Measurements from ENCODE around the gene LCAT.
"Not testable (repeated sequence)": the region's sequence is repeated elsewhere in the genome, so short reads cannot be mapped to it uniquely, and the experiment has no call there.

LCAT gene

DNA sequence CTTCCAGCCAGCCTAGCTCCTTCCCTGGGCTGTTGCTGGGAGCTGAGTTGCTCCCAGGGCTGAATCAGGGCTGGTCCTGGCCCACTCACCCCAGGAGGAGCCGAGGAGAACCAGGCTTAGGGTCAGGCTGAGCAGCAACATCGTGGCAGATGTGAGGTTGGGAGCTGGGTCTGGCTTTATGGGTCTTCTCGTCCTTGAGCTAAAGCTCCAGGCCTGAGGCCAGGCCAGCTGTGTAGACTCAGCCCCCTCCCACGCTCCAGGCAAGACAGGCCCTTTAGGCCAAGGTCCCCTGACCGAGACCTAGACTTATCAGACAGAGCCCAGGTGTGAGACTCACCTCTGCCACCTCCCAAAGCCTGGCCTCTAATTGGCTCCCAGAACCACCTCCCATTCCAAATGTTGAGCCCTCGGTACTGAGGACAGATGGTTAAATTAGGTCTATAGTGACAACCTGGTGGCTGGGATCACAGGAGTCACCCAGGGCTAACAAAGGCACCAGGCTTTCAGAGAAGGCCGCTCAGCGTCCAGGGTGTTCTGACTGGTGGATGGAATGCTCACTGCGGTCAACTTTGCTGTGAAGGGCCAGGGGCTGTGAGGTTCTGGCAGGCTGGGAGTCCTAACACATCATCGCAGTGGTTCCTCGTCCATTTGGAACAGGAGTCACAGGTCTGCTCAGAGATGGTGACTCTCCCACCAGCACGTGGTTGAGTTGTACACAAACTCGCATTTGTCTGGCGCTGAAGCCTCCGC, 12.0 kb downstream of the LCAT start, which contains the start of gene CTRL:
Gene CTRL (minus strand): TSS at position 151 of the 750 bp plus-strand sequence. CDS start 10 bp downstream, at position 141.
- no peak for DNase-seq

DNA sequence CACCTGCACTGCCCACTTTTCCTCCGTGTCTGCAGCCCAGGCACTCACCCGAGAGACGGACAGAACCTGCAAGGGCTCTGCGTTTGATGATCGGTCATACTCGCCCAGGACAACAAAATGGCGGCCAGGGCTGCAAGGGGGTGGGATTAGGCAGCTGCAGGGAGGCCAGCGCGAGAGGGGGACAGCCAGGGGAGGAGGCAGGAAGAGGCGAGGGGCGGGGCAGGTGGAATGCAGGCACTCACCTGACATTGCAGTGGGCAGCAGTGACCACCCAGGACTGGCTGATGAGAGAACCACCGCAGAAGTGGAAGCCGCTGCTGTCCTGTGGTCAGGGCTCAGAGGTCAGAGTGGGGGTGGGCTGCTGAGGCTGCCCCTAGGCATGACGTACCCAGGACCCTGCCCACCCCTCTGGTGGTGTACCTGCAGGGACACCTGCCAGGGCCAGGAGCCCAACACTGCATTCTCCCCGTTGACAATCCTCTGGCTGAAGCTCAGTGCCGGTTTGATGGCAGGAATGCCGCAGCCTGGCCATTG, 13.2 kb downstream of the LCAT start:
- no peak for DNase-seq

DNA sequence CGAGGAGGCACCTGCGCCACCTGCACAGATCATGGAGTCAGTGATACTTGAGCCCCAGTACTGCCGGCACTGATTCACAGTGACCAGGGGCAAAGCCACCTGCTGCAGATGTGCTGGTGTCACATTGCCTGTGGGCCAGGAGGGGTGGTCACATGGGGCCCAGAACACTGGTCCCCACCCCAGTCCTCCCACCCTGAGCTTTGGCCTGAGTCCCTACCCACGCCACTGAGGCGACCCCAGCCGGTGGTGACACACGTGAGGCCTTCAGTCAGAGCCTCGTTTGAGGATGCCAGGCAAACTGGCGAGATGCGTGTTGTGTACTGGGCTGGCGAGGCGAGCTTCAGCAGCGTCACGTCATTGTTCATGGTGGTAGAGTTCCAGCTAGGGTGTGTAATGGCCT, 13.7 kb downstream of the LCAT start:
- no peak for DNase-seq

DNA sequence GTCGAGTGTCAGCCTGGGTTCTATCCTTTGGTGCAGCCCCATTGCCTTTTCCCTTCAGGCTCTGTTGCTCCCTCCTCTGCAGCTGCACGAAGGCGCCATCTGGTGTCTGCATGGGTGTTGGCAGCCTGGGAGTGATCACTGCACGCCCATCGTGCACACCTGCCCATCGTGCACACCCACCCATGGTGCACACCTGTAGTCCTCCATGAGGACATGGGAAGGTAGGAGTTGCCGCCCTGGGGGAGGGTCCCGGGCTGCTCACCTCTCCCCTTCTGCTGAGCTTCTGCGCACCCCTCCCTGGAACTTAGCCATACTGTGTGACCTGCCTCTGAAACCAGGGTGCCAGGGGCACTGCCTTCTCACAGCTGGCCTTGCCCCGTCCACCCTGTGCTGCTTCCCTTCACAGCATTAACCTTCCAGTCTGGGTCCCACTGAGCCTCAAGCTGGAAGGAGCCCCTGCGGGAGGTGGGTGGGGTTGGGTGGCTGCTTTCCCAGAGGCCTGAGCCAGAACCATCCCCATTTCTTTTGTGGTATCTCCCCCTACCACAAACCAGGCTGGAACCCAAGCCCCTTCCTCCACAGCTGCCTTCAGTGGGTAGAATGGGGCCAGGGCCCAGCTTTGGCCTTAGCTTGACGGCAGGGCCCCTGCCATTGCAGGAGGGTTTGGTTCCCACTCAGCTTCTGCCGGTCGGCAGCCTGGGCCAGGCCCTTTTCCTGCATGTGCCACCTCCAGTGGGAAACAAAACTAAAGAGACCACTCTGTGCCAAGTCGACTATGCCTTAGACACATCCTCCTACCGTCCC, 15.2 kb downstream of the LCAT start:
- peak; percentile 33 for DNase-seq

DNA sequence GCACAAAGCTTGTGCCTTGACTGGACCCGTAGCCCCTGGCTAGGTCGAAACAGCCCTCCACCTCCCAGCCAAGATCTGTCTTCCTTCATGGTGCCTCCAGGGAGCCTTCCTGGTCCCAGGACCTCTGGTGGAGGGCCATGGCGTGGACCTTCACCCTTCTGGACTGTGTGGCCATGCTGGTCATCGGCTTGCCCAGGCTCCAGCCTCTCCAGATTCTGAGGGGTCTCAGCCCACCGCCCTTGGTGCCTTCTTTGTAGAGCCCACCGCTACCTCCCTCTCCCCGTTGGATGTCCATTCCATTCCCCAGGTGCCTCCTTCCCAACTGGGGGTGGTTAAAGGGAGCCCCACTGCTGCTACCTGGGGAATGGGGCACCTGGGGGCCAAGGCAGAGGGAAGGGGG, 15.8 kb downstream of the LCAT start:
- no peak for DNase-seq

DNA sequence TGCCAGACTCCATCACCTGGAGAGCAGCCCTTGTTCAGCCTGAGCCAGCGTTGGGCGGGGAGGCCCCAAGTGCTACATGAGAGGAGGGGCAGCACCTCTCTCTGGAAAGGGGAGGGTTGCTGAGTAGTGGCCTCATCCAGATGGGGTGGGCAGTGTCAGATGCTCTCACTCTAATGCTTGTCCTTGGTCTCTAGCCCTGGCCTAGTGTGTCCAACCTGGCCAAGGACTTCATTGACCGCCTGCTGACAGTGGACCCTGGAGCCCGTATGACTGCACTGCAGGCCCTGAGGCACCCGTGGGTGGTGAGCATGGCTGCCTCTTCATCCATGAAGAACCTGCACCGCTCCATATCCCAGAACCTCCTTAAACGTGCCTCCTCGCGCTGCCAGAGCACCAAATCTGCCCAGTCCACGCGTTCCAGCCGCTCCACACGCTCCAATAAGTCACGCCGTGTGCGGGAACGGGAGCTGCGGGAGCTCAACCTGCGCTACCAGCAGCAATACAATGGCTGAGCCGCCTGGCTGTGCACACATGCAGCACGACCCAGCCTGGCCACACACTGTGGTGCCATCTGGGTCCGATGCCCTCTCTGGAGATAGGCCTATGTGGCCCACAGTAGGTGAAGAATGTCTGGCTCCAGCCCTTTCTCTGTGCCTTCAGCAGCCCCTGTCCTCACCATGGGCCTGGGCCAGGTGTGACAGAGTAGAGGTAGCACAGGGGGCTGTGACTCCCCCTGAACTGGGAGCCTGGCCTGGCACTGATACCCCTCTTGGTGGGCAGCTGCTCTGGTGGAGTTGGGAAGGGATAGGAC, 16.6 kb downstream of the LCAT start:
- DNase-seq, result no peak

DNA sequence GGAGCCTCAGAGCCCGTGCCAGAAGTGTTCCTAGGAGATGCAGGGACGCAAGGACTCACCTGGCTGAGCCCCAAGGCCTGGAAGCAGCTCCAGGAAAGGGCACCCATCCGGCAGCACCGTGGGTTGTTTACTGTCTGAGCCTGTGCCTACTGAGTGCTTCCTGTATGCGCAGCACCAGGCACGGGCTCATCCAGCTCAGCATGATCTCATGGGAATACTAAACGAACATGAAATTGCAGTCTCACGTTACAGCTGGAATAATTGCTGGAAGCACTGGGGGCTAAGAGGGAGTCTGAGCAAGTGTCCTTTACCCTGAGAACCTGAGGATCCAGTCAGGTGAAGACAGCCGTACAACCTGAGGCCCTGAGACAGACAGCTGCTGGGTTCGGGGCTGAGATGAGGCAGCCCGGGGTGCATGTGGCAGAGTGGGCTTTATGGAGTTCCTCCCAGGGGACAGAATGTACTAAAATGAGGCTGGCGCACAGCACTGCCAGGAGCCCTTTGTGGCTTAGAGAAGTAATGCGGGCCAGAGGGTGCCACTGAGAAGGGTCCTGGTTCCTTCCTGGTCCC, 17.7 kb downstream of the LCAT start:
- DNase-seq, result no peak

DNA sequence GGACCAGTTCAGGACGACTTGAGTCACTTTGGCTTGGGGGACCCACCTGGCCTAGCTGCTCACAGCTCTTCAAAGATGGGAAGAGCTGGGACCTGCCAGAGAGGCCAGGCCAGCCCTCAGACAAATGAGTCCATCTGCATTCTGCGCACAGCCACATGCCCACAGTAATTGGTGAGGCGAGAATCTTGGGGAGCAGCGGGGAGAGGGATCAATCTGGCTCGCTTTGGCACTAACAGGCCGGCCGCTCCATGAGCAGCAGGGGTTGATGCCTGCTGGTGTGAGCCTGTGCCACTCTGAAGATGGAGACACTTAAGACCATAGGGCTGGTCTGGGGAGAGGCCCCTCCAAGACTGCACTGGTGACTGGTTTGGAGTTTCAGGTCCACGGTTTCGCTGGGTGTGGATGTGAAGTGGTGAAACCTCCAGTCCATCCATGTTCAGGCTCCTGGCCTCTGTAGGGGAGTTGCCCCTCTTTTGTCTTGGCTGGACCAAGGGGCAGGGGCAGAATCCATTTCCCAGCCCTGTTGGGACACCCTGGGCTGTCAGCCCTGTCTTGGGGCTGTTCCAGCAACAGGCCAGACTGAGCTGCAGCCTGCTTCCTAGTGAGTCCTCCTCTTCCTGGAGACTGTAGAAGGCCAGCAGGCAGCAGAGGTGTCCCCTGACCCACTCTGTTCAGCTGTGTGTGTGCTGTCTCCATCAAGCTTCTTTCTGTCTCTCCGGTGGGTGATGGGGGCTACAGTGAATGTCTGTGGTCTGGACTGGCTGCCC, 19.6 kb downstream of the LCAT start:
- no peak for DNase-seq

DNA sequence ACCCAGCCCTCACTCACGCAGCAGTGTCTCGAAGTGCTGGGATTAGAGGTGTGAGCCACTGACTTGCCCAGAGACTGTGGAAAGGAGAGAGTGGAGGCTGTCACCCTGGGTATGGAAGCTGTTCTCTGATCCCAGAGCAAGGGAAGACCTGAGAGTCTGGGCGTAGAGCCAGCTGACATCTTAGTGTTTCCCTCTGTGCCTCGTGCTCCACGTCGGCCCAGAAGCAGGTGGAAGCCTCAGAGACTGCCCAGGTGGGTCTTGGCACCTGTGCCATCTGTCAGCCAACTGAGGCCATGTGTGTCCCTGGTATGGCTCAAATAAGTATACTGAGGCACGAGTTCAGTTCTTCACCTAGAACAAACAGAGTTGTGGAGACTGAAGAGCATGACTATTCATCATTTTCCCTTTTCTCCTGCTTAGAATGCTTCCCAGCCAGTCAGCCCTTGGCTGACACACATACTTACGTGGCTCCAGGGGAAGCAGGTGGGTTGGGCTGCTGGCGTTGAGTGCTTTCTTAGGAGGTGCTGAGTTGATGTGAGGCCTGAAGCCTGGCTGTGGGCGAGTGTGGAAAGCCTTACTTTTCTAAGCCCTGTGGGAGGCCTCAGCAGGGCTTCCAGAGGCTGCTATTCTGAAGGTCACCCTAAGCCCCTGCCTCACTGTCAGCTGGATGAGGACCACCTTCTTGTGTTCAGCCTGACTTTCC, 20.4 kb downstream of the LCAT start:
- DNase-seq, result no peak

DNA sequence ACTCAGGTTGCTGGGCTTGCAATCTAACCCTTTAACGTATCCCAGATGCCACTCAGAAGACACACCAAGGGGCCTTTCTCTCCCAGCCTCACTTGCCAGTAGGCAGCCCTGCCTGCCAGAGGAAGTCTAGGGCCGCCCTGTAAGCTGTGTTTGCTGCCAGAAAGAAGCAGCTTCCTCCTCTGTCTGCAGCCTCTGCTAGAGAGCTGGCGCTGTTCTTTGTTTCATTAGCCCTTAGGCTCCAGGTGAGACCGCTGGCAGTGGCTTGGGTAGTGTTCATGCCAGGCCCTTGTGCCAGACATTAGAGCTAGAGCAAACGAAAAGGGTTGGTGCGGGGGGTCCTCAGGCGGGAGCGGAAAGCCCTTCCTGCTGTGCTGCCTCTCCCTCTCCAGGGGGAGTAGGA, 21.2 kb downstream of the LCAT start:
- no peak for DNase-seq

DNA sequence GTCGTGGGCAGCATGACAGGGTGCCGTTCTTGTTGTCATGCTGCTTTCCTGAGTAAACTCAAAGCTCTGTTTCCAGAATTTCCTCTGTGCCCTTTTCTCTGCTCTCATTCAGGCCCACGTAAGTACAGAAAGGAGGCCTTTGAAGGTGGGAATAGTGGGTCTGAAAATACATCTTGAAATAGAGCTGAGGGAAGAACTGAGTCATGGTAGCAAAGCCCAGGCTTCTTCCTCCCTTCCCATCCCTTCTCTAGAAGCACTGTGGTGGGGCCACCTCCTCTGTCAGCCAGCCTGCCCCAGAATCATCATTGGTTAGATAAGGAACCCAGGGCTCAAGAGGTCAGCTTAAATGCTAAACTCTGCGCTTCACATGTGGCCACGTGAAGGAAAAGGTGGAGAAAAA, 21.7 kb downstream of the LCAT start:
- no peak for DNase-seq

DNA sequence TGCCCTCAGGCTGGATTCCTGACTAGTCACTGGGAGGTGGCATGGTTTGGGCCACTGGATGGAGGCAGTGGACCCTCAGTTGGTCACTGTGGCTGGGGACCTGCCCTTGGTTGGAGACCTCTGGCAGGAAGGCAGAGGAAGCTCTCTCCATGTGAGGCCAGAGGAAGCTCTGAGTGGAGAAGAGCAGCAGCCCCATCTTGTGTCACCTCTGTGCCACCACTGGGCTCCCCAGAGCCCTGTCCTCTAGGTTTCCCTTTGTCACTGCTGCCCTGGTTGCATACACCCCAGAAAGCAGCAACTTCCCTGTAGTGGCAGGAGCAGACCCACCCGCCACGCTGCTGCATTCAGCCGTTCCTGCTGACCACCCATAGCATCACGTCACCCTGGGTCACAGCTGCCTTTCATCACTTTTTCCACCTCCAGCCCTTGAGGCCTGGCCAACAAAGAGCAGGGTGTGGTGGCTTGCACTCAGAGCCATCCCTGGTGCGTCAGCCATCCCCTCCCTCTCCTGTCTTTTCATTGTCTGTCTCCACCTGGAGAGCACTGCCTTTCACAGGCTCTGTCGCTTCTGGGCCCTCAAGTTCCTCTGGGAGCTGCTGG, 24.2 kb downstream of the LCAT start:
- DNase-seq, result no peak

DNA sequence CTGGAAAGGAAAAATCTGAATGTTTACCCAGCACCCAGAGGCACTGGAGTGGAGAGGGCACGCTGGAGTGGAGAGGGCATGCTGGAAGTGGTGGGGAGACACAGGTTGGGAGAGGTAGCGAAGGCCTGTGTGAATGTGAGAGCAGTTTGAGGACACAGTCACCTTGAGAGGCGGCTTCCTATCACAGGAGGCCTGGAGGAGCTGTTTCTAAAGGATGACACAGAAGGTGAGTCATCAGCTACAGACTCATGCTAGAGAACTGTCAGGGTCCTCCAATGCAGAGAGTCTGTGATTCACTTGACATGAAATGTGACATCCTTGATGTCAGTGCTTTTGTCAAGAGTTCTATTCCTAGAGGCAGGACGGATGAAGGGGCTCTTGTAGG, 26.1 kb downstream of the LCAT start:
- peak; percentile 48 for DNase-seq

DNA sequence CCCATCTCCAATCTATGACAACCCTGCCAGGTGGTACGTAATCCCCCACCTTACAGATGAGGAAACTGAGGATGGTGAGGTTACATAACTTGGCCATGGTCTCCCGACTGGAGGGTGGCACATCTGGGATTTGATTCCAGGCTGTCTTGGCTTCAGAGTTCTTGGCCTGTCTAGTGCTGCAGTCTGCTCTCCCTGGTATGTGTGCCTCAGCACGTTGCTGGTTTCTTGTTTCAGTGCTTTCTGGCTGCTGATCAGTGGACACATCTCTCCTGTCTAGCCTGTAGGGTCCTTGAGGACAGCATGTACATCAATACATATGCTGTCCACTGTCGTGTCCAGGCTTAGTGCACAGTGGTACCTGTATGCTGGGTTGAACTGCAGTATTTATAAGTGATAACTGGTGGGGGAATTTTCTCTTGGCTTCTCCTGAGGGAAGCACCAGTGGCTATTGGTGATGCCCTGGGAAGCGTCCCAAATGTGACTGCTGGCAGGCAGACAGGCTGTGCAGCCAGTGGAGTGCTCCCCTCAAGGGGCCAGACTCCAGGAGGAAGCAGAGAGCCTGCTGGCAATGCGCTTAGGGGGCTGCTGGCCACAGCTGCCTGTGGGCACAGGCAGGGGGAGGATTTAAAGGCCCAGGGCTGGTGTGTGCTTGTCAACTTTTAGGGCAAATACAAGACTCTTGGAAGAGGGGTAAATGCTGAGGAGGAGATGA, 26.6 kb downstream of the LCAT start:
- no peak for DNase-seq

DNA sequence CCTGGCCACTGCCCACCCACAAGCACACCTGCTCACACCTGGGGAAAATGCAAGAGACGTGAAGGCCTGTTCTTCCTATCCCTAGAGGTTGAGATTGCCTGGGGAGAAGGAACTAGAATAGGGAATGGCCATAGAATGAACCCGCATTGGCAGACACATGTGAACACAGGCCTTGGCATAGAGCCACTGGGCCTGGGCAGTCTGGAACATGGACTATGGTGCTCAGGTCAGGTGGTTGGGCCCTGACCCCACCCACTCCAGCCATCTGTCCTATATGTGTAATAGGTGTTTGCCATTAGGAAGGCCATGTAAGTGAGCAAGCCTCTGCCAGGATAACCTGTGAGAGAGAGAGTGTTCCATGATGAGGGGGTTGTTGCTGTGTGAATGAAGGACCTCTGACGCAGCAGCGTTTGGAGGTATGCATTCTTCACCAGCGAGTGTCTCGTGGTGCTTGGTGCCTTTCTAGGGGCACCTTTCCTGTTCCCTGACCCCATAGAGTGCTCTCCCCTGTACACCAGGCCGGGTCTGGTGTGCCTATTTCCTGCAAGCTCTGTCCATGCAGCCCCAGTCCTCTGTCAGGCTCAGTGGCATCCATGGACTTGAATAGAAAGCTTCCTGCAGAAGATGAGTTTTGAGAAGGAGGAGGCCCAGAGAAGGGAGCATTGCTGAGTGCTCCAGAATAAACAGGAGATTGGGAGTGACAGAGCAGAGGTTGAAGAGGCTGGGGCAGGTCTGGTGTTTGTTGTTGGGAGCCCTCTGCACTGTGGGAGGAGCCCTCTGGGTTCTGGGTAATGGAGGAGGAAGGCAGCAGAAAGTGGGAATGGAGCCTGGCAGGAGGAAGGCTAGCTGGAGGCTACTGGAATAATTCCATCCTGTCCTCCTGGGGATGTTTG, 27.8 kb downstream of the LCAT start:
- DNase-seq, result no peak

DNA sequence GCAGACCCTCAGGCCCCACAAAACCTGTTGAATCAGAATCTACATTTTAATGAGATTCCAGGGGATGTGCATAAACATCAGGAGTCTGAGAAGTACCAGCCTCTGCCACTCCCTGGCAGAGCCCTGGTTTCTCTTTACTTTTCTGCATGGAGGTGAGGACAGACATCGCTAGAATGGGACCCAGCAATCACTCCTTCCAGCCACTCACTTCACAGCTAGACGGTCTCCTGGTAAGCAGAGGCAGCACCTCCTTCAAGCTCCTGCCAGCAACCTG, 28.5 kb downstream of the LCAT start:
- DNase-seq, result not testable (repeated sequence)

DNA sequence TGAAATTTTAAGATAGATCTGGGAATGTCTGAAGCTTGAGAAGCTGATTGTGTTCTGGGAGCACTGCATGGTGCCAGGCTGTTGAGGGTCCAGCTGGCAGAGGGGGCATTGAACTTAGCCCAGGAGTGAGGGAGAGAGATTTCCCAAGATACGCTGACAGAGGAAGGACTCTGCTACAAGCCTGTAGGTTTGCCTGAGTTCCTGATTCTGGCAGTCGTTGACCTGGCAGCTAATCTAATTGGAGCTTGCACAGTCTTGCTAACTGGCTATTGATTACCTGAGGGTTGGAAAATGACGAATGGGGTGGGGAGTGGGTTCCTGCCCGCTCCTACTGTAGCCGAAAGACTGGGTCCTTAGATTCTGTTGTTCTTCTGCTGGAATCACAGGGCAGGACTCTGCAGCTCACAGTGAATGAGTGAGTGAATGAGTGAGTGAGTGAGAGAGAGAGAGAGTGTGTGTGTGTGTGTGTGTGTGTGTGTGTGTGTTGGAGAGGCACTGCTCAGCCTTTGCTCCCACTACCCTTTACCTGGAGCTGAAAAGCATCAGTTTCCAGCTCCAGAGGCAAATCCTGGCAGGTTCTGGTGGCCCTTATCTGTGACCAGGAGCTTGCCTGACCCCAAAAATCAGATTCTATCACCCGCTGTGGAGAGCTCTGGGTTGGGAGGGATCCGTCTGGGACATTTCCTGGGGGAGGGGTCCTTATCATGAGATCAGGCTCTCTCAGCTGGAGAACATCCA, 29.0 kb downstream of the LCAT start:
- no peak for DNase-seq

DNA sequence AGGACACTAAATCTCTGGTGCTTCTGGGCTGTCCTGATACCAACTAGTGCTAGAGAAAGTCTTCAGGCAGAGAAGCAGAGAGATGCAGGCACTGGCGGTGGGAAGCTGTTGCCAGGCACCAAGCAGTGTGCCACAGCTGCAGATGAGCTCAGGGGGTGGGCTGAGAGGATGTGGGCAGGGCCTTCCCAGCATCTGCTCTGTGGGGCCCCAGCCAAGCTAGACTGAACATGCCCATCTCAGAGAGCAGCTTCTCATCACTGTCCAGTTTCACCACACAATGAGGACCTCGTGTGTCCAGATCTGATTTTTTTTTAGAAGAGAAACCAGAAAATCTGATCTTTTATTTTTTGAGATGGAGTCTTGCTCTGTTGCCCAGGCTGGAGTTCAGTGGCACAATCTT, 33.8 kb downstream of the LCAT start:
- DNase-seq, result no peak
